ENCODE data around the gene BRSK2. TPM values are rescaled to one million over a fixed set of nuclear protein-coding genes. Genes with fewer than 3 reads are reported as not detected.
"Not testable (repeated sequence)": the region's sequence is repeated elsewhere in the genome, so short reads cannot be mapped to it uniquely, and the experiment has no call there.

Gene BRSK2
- total RNA-seq, 3 donors from 2014 or later = 0.15 to 0.80 (median 0.66) TPM

- no peak for DNase-seq (ENCODE audit: low spot score in 2 of 2)
- intact Hi-C loops (cut with DNase I; ENCODE audit: low total_unique reads) = no loop called here
- Histone ChIP-seq H3K9me3 (no peaks in the 10 kb centered on the region), H3K36me3 (no peaks in the 10 kb centered on the region), H3K27me3 (no peaks in the 10 kb centered on the region), H3K4me3 (no peak overlapping the region), H3K27ac (no peak overlapping the region), H3K4me1 (no peaks in the 10 kb centered on the region)
- TF ChIP-seq POLR2A (IDR thresholded peaks at IDR 0.05) = no peak
- no peak for TF ChIP-seq POLR2AphosphoS5 (IDR thresholded peaks at IDR 0.05)
- no peak for TF ChIP-seq CTCF (IDR thresholded peaks at IDR 0.05)
These were observed 46.2 kb upstream of the BRSK2 start for GRCh38 chr11:1343391-1344055.

GRCh38 chr11:1344056-1344635 is 45.6 kb upstream of the BRSK2 start:
- no peaks in the 10 kb centered on the region for H3K4me1 ChIP-seq
- peaks cover 0 to 3% of the 10 kb centered on the region in 2 donors for H3K27me3 ChIP-seq
- H3K9me3 ChIP-seq = no peaks in the 10 kb centered on the region
- no peak for TF ChIP-seq POLR2AphosphoS5 (IDR thresholded peaks at IDR 0.05)
- intact Hi-C loops (cut with DNase I; ENCODE audit: low total_unique reads) = no loop called here
- no peaks in the 10 kb centered on the region for H3K36me3 ChIP-seq
- DNase-seq (ENCODE audit: low spot score in 2 of 2) = no peak
- H3K27ac ChIP-seq = no peak overlapping the region
- no peak overlapping the region for H3K4me3 ChIP-seq

GRCh38 chr11:1345737-1346513 is 43.8 kb upstream of the BRSK2 start:
- H3K4me3 ChIP-seq = no peak overlapping the region
- no peaks in the 10 kb centered on the region for H3K9me3 ChIP-seq
- intact Hi-C loops (cut with DNase I; ENCODE audit: low total_unique reads) = no loop called here
- TF ChIP-seq POLR2A (IDR thresholded peaks at IDR 0.05) = no peak
- TF ChIP-seq POLR2AphosphoS5 (IDR thresholded peaks at IDR 0.05) = no peak
- TF ChIP-seq CTCF (IDR thresholded peaks at IDR 0.05) = no peak
- peaks cover 0 to 6% of the 10 kb centered on the region in 2 donors for H3K27me3 ChIP-seq
- DNase-seq (ENCODE audit: low spot score in 2 of 2) = no peak
- H3K4me1 ChIP-seq = no peaks in the 10 kb centered on the region
- no peak overlapping the region for H3K27ac ChIP-seq
- no peaks in the 10 kb centered on the region for H3K36me3 ChIP-seq

- no peak for TF ChIP-seq CTCF (IDR thresholded peaks at IDR 0.05)
- TF ChIP-seq POLR2A (IDR thresholded peaks at IDR 0.05) = no peak
- DNase-seq (ENCODE audit: low spot score in 2 of 2) = no peak
- no peaks in the 10 kb centered on the region for H3K4me1 ChIP-seq
- H3K27ac ChIP-seq = no peak overlapping the region
- H3K27me3 ChIP-seq = peaks cover 0 to 6% of the 10 kb centered on the region in 2 donors
- H3K36me3 ChIP-seq = no peaks in the 10 kb centered on the region
- no peak overlapping the region for H3K4me3 ChIP-seq
- intact Hi-C loops (cut with DNase I; ENCODE audit: low total_unique reads) = no loop called here
- H3K9me3 ChIP-seq = no peaks in the 10 kb centered on the region
These were observed 42.9 kb upstream of the BRSK2 start for GRCh38 chr11:1346669-1347390.

- H3K36me3 ChIP-seq; H3K4me3 ChIP-seq; H3K27ac ChIP-seq; DNase-seq (ENCODE audit: low spot score in 2 of 2); H3K9me3 ChIP-seq; H3K4me1 ChIP-seq; H3K27me3 ChIP-seq; intact Hi-C loops (cut with DNase I; ENCODE audit: low total_unique reads): not testable (repeated sequence)
These were observed 42.2 kb upstream of the BRSK2 start for GRCh38 chr11:1347411-1347999.

Measured in breast epithelium (tissue), 4 donors.